Chondrocyte (in vitro differentiated cells): Measurements from ENCODE around the gene HMGXB3. TPM values are rescaled to one million over a fixed set of nuclear protein-coding genes. Genes with fewer than 3 reads are reported as not detected.

Experiments
- DNase-seq: peaks from one replicate; pipeline ENCODE4 v3.0.0; 2021; ENCODE audit warnings: mixed read lengths, low spot score
- H3K27ac Mint-ChIP-seq: one replicate; pipeline ENCODE4 v1.8.0; 2021; ENCODE audit warnings: mild to moderate bottlenecking, moderate library complexity, mixed read lengths; ENCODE audit not compliant: unreplicated experiment
- H3K27me3 Mint-ChIP-seq: 2 replicates; pipeline ENCODE4 v1.8.0; 2021; ENCODE audit warnings: low read depth, mixed read lengths
- H3K36me3 Mint-ChIP-seq: 2 replicates; pipeline ENCODE4 v1.8.0; 2021; ENCODE audit warnings: low read depth, mixed read lengths
- H3K4me1 Mint-ChIP-seq: 2 replicates; pipeline ENCODE4 v1.8.0; 2021; ENCODE audit warnings: low read depth, mild to moderate bottlenecking, mixed read lengths
- H3K4me3 Mint-ChIP-seq: one replicate; pipeline ENCODE4 v1.8.0; 2021; ENCODE audit warnings: mild to moderate bottlenecking, moderate library complexity, mixed read lengths; ENCODE audit not compliant: unreplicated experiment
- H3K9me3 Mint-ChIP-seq: 2 replicates; pipeline ENCODE4 v1.8.0; 2021; ENCODE audit warnings: low read depth, mixed read lengths
- CTCF ChIP-seq: fragments of 200-600 bp; sonication (generic); IDR thresholded peaks from 2 replicates; pipeline ENCODE4 v1.5.0; 2021; ENCODE audit warnings: antibody characterized with exemption, mild to moderate bottlenecking, moderate library complexity
- total RNA-seq: library from RNA; stranded (reverse); gene quantifications from 3 replicates; pipeline ENCODE4 v1.2.1, GENCODE V29; 2021

Gene HMGXB3
- total RNA-seq, 1 donor from 2014 or later, result 44.2 TPM

GRCh38 chr5:149979896-149980295 is 20.6 kb upstream of the HMGXB3 start:
- Mint-ChIP-seq H3K36me3 (peaks cover 22% of the 10 kb centered on the region), H3K27ac (no peak overlapping the region), H3K9me3 (no peaks in the 10 kb centered on the region), H3K27me3 (no peaks in the 10 kb centered on the region), H3K4me1 (peaks cover 7% of the 10 kb centered on the region), H3K4me3 (no peak overlapping the region)
- no peak for DNase-seq
- TF ChIP-seq CTCF, result no peak

DNA sequence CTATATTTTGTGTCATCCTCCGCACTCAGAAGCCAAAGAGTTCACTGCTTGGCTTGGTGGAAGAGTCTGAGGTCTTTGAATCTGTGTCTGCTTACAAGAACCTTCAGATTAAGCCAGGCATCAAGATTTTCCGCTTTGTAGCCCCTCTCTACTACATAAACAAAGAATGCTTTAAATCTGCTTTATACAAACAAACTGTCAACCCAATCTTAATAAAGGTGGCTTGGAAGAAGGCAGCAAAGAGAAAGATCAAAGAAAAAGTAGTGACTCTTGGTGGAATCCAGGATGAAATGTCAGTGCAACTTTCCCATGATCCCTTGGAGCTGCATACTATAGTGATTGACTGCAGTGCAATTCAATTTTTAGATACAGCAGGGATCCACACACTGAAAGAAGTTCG is 19.3 kb upstream of the HMGXB3 start:
- Mint-ChIP-seq H3K9me3 (no peaks in the 10 kb centered on the region), H3K36me3 (peaks cover 19% of the 10 kb centered on the region), H3K4me3 (no peak overlapping the region), H3K4me1 (peaks cover 5% of the 10 kb centered on the region), H3K27me3 (no peaks in the 10 kb centered on the region), H3K27ac (no peak overlapping the region)
- no peak for DNase-seq
- no peak for TF ChIP-seq CTCF

DNA sequence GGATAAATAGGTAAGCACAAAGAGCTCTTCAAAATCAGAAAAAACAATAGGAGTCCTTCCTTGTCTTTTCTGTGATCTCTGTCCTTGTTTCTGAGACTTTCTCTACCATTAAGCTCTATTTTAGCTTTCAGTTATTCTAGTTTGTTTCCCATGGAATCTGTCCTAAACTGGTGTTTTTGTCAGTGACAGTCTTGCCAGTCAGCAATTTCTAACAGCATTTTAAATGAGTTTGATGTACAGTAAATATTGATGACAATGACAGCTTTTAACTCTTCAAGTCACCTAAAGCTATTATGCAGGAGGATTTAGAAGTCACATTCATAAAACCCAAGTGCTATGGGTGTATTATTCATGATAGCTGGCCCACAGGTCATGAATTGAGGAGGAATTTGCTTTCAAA is 18.0 kb upstream of the HMGXB3 start:
- H3K4me1 Mint-ChIP-seq, result no peaks in the 10 kb centered on the region

GRCh38 chr5:149988126-149988525 is 12.4 kb upstream of the HMGXB3 start:
- H3K9me3 Mint-ChIP-seq, result no peaks in the 10 kb centered on the region
- H3K27ac Mint-ChIP-seq, result no peak overlapping the region

More for the DNA sequence above, 18.0 kb upstream of the HMGXB3 start:
- DNase-seq, result no peak
- no peak overlapping the region for H3K27ac Mint-ChIP-seq
- H3K27me3 Mint-ChIP-seq, result no peaks in the 10 kb centered on the region
- no peak overlapping the region for H3K4me3 Mint-ChIP-seq
- TF ChIP-seq CTCF, result no peak
- peaks cover 20% of the 10 kb centered on the region for H3K36me3 Mint-ChIP-seq
- no peaks in the 10 kb centered on the region for H3K9me3 Mint-ChIP-seq

DNA sequence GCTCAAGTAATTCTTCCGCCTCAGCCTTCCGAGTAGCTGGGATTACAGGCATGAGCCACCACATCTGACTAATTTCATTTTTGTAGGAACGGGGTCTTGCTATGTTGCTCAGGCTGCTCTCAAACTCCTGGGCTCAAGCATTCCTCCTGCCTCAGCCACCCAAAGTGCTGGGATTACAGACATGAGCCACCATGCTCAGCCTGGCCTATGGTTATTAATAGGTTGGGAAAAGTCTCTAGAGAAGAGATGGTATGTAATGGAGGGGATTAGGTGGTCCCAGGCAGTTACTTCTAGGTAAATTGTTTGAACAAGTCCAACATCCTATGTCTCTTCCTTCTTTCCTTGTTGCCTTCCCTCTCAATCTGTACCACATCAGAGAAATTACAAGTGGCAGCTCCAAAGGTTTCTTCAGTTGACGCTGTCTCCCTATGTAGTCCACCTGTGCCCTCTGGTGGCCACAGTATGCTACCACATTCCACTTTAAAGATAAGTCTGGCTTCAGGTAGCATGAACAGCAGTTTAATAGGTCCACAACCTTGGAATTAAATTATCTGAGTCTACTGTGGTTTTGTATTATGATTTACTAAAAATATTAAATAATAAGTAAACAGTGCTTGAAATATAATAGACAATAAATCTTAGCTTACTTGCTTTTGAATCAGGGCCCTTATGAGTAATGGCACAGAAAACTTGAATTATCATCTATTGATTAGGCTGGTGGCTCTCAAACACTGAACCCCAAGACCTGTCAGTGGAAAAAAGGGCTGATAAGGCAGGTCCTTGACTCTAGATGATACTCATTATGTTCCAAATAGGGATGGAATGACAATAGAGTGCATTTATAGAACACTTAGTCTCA is 9.8 kb upstream of the HMGXB3 start:
- no peak overlapping the region for H3K4me3 Mint-ChIP-seq
- peaks cover 1% of the 10 kb centered on the region for H3K36me3 Mint-ChIP-seq
- no peaks in the 10 kb centered on the region for H3K27me3 Mint-ChIP-seq
- no peak for DNase-seq
- H3K27ac Mint-ChIP-seq, result peak overlapping the region; percentile 6
- H3K4me1 Mint-ChIP-seq, result peaks cover 23% of the 10 kb centered on the region
- H3K9me3 Mint-ChIP-seq, result no peaks in the 10 kb centered on the region
- TF ChIP-seq CTCF, result peak; percentile 96

More at GRCh38 chr5:149988126-149988525, 12.4 kb upstream of the HMGXB3 start:
- Mint-ChIP-seq H3K4me1 (peaks cover 4% of the 10 kb centered on the region), H3K4me3 (no peak overlapping the region), H3K27me3 (no peaks in the 10 kb centered on the region), H3K36me3 (peaks cover 1% of the 10 kb centered on the region)
- DNase-seq, result no peak
- TF ChIP-seq CTCF, result no peak
